Activated T-helper 17 cell treated with anti-CD3 and anti-CD28 coated beads, Interleukin-2, amount 50 U/mL, for 72 hours (primary cell): ENCODE results near the gene INSRR. TPM values are rescaled to one million over a fixed set of nuclear protein-coding genes. Genes with fewer than 3 reads are reported as not detected.
A peak's percentile ranks its signal among the peaks of the same experiment; 100 is the strongest.

Experiments
- ATAC-seq: fragments of 150-1000 bp; cut with Tn5 transposase; replicated peaks from 2 replicates; pipeline ENCODE4 v1.10.0; 2021; ENCODE audit warnings: mild to moderate bottlenecking, moderate library complexity
- H3K27ac Mint-ChIP-seq: one replicate; pipeline ENCODE4 v1.8.0; 2022; ENCODE audit warnings: mixed read lengths
- H3K27me3 Mint-ChIP-seq: one replicate; pipeline ENCODE4 v1.8.0; 2022; ENCODE audit warnings: mixed read lengths
- H3K36me3 Mint-ChIP-seq: one replicate; pipeline ENCODE4 v1.8.0; 2022; ENCODE audit warnings: low read depth, mild to moderate bottlenecking, mixed read lengths
- H3K4me1 Mint-ChIP-seq: one replicate; pipeline ENCODE4 v1.8.0; 2022; ENCODE audit warnings: mixed read lengths
- H3K4me3 Mint-ChIP-seq: one replicate; pipeline ENCODE4 v1.8.0; 2022; ENCODE audit warnings: mild to moderate bottlenecking, mixed read lengths
- H3K9me3 Mint-ChIP-seq: one replicate; pipeline ENCODE4 v1.8.0; 2022; ENCODE audit warnings: mixed read lengths
- total RNA-seq, 2 donors: library from RNA; stranded (reverse); gene quantifications; one replicate each; pipeline ENCODE4 v1.2.3, GENCODE V29; 2022

The INSRR gene
- total RNA-seq, 2 donors from 2014 or later: 0.04 to 0.66 TPM

GRCh38 chr1:156898161-156898566 lies 39.2 kb upstream of the INSRR start:
- peak; percentile 18 for ATAC-seq
- Mint-ChIP-seq H3K4me3 (no peak overlapping the region), H3K27ac (no peak overlapping the region)

DNA sequence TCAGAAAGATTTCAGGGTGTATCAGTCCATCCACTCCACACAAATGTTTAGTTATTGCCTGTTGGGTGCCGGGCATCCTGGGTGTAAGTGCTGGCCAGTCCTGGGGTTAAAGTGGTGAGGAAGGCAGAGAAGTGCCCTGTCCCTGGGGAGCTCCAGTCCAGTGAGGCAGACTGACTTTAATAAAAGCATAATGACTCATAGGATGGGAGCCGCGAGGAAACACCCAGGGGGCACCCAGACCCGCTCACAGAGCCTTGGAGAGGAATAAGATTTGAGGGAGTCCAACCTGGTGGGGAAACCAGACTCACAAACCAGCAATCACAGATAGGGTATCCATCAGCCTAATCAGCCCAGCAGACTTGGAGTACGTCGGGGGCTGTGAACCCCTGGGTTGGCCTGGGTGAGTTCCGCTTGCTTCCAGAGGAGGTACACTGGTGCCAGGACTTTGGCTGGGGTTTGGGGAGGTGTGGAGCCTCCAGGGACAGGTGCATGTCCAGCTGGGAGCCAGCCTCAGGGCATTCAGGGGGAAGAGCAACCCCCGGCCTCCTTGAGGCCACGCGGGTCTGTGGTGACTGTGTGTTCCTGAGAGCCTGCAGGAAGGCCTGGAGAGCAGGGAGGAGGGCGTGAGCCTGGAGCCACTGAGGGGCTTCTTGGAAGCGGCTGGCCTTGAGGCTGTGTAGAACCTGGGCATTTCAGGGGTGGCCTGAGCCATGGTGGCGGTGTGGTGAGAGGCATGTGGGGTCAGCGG lies 38.3 kb upstream of the INSRR start:
- Mint-ChIP-seq H3K4me1 (peaks cover 7% of the 10 kb centered on the region), H3K27ac (no peak overlapping the region), H3K4me3 (no peak overlapping the region), H3K9me3 (no peaks in the 10 kb centered on the region), H3K36me3 (no peaks in the 10 kb centered on the region), H3K27me3 (peaks cover 31% of the 10 kb centered on the region)
- ATAC-seq: no peak

More at GRCh38 chr1:156898161-156898566, 39.2 kb upstream of the INSRR start:
- H3K36me3 Mint-ChIP-seq: no peaks in the 10 kb centered on the region
- H3K9me3 Mint-ChIP-seq: no peaks in the 10 kb centered on the region
- peaks cover 32% of the 10 kb centered on the region for H3K27me3 Mint-ChIP-seq
- H3K4me1 Mint-ChIP-seq: peaks cover 7% of the 10 kb centered on the region

DNA sequence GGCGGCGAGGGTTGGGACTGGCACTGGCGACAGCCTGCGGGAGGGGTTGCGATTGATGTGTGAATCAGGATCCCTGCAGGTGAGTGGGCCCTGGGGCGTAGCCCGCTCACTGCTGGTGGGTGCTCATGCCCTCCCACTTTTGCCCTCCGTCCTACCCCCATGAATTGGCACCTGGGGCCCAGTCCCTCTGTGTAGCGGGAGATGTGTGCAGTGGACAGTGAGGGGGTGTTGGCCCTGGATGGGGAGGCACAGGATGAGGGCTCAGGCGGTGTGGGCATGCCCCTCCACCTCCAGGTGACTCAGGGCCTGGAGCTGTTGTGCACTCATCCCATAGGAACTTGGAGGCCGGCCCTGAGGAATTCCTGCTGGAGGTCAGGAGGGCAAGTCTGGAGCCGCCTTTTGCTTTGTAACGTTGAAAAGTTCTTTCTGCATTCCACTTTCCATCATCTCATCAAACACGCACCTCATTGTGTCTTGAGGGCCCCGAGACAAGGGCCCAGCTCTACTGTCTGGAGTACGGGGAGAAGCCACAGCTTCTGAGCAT lies 37.6 kb upstream of the INSRR start:
- Mint-ChIP-seq H3K9me3 (no peaks in the 10 kb centered on the region), H3K27me3 (peaks cover 32% of the 10 kb centered on the region), H3K4me3 (no peak overlapping the region), H3K27ac (no peak overlapping the region), H3K4me1 (peaks cover 7% of the 10 kb centered on the region), H3K36me3 (no peaks in the 10 kb centered on the region)
- no peak for ATAC-seq

- peaks cover 32% of the 10 kb centered on the region for H3K27me3 Mint-ChIP-seq
- H3K36me3 Mint-ChIP-seq: no peaks in the 10 kb centered on the region
Measured at GRCh38 chr1:156895927-156896326, 37.0 kb upstream of the INSRR start.

GRCh38 chr1:156895455-156895812 lies 36.5 kb upstream of the INSRR start:
- H3K27me3 Mint-ChIP-seq: peaks cover 32% of the 10 kb centered on the region
- no peaks in the 10 kb centered on the region for H3K9me3 Mint-ChIP-seq
- H3K27ac Mint-ChIP-seq: no peak overlapping the region
- H3K4me3 Mint-ChIP-seq: no peak overlapping the region
- peaks cover 7% of the 10 kb centered on the region for H3K4me1 Mint-ChIP-seq
- ATAC-seq: no peak
- no peaks in the 10 kb centered on the region for H3K36me3 Mint-ChIP-seq

More at GRCh38 chr1:156895927-156896326, 37.0 kb upstream of the INSRR start:
- no peaks in the 10 kb centered on the region for H3K9me3 Mint-ChIP-seq
- ATAC-seq: no peak
- H3K4me1 Mint-ChIP-seq: peaks cover 7% of the 10 kb centered on the region
- H3K4me3 Mint-ChIP-seq: no peak overlapping the region
- H3K27ac Mint-ChIP-seq: no peak overlapping the region

- peaks cover 7% of the 10 kb centered on the region for H3K4me1 Mint-ChIP-seq
- H3K4me3 Mint-ChIP-seq: no peak overlapping the region
- no peak overlapping the region for H3K27ac Mint-ChIP-seq
- ATAC-seq: no peak
- peaks cover 32% of the 10 kb centered on the region for H3K27me3 Mint-ChIP-seq
- no peaks in the 10 kb centered on the region for H3K9me3 Mint-ChIP-seq
- H3K36me3 Mint-ChIP-seq: no peaks in the 10 kb centered on the region
Measured at GRCh38 chr1:156894711-156895454, 36.0 kb upstream of the INSRR start.

DNA sequence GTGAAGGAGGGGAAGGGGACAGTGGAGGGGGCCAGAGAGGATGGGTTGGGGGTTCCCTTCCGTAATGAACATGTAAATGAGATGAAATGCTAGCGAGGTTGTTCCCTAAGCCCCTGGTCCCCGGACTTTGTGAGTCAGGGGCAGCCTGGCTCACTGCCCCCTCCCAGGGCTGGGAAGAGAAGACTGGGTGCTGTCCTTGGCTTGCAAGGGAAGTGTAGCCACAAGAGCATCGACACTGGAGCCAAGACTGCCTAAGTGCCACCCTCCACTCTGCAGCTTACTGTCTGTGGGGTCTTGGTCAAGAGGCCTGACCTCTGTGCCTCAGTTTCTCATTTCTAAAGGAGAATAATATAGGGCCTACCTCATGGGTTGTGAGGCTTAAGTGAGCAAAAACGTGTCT lies 35.1 kb upstream of the INSRR start:
- H3K4me1 Mint-ChIP-seq: peaks cover 7% of the 10 kb centered on the region
- no peaks in the 10 kb centered on the region for H3K9me3 Mint-ChIP-seq
- H3K4me3 Mint-ChIP-seq: no peak overlapping the region
- H3K27me3 Mint-ChIP-seq: peaks cover 33% of the 10 kb centered on the region
- no peak overlapping the region for H3K27ac Mint-ChIP-seq
- no peaks in the 10 kb centered on the region for H3K36me3 Mint-ChIP-seq
- ATAC-seq: no peak

GRCh38 chr1:156893048-156893953 lies 34.4 kb upstream of the INSRR start, which contains the start of gene PEAR1:
TSS of gene PEAR1 (plus strand) at chr1:156893718. CDS start at chr1:156903927, 10,209 bp downstream.
- Mint-ChIP-seq H3K36me3 (no peaks in the 10 kb centered on the region), H3K9me3 (no peaks in the 10 kb centered on the region), H3K4me3 (peak within 1 kb of the TSS; percentile 58), H3K27ac (no peak within 1 kb of the TSS), H3K4me1 (peaks cover 1% of the 10 kb centered on the region), H3K27me3 (peaks cover 30% of the 10 kb centered on the region)
- ATAC-seq: no peak

DNA sequence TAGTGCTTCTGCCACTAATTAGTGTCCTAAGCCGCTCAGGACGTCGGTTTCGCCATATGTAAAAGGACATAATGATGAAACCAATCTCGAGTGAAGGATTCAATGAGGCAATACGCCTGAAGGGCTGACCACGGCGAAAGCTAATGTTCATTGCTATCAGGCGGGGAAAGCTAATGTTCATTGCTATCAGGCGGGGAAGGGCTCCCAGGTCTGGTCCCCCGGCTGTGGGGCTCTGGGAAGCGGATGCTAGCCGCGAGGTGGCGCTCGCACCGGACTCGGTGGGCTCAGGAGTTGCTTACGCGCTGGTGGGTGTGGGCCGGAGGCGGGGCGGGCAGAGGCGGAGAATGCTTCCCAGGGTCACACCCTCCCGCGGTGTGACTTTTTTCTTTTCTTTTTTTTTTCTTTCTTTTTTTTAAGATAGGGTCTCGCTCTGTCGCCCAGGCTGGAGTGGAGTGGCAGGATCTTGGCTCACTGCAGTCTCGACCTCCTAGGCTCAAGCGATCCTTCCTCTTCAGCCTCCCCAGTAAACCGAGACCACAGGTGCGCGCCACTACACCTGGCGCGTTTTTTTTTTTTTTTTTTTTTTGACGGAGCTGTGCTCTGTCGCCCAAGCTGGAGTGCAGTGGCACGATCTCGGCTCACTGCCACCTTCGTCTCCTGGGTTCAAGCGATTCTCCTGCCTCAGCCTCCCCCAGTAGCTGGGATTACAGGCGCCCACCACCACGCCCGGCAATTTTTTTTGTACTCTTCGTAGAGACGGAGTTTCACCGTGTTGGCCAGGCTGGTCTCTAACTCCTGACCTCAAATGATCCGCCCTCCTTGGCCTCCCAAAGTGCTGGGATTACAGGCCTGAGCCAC lies 33.5 kb upstream of the INSRR start:
- Mint-ChIP-seq H3K27ac (no peak overlapping the region), H3K27me3 (peaks cover 27% of the 10 kb centered on the region), H3K4me3 (peak overlapping the region; percentile 58), H3K36me3 (no peaks in the 10 kb centered on the region), H3K9me3 (no peaks in the 10 kb centered on the region), H3K4me1 (no peaks in the 10 kb centered on the region)
- ATAC-seq: peak; percentile 97

DNA sequence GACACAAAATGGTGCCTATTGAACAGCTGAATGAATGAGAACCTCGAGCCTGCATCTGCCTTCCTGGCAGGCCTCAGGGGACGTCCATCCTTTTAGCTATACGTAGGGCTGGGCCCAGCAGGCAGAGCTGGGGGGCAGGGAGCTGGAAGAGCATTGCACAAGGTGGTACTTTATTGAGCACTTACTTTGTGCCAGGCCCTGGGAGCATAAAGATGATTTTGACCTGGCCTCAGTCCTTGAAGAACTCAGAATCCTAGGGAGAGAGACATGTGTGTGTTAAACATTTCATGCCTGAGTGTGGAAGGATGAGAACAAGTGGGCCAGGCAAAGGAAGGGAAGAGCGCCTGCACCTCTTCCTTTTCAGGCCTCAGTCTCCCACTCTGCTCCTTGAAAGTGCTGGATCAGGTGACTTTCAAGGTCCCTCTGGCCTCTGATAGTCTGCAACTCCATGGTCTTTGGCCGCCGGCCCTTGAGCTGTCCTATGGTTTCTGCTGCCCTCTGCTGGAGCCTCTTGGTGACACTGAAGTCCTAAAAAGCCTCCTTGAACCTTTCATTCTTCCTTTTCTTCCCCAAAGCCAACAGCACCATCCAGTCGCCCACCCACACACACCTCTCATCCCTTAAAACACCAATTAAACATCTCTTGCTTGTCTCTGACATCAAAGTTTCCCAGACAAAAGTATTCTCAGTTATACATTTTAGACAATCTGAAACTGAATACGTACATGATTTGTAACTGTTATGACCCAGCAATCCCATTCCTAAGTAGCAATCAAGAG lies 31.1 kb upstream of the INSRR start:
- no peak overlapping the region for H3K4me3 Mint-ChIP-seq
- H3K27ac Mint-ChIP-seq: no peak overlapping the region
- peaks cover 27% of the 10 kb centered on the region for H3K27me3 Mint-ChIP-seq
- no peaks in the 10 kb centered on the region for H3K4me1 Mint-ChIP-seq
- peak; percentile 34 for ATAC-seq
- H3K9me3 Mint-ChIP-seq: no peaks in the 10 kb centered on the region
- H3K36me3 Mint-ChIP-seq: no peaks in the 10 kb centered on the region

GRCh38 chr1:156887734-156888133 lies 28.8 kb upstream of the INSRR start:
- no peak overlapping the region for H3K4me3 Mint-ChIP-seq
- peaks cover 38% of the 10 kb centered on the region for H3K27me3 Mint-ChIP-seq
- no peaks in the 10 kb centered on the region for H3K36me3 Mint-ChIP-seq
- no peak for ATAC-seq
- no peaks in the 10 kb centered on the region for H3K4me1 Mint-ChIP-seq
- no peak overlapping the region for H3K27ac Mint-ChIP-seq
- no peaks in the 10 kb centered on the region for H3K9me3 Mint-ChIP-seq

DNA sequence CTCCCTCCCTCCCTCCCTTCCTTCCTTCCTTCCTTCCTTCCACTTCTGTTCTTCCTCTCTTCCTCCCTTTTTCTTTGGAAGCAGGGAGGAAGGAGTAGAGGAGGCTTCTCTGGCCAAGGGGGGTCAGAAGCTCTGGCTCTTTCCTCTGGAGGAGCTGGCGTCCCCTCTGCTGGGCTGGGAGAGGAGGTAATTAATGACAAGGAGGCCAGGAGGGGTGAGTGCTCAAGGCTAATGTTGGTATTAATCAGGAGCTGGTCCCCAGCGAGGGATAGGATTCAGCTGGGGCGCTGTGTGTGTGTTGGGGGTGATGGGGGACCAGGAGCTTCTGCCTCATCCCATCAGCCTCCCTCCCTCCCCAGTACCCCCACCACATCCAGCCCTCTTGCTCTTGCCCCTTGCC lies 28.4 kb upstream of the INSRR start:
- Mint-ChIP-seq H3K4me3 (no peak overlapping the region), H3K4me1 (no peaks in the 10 kb centered on the region), H3K27ac (no peak overlapping the region), H3K27me3 (peaks cover 39% of the 10 kb centered on the region), H3K9me3 (no peaks in the 10 kb centered on the region), H3K36me3 (no peaks in the 10 kb centered on the region)
- no peak for ATAC-seq
